NCI-H2196 (cell line): ENCODE results near the gene ATP6V1C2.

Experiments used
- DNase-seq: peaks from one replicate; lab custom pipeline; 2025; ENCODE audit not compliant: unreplicated experiment; lab: John Stamatoyannopoulos, UW

The ATP6V1C2 gene

GRCh38 chr2:10832203-10832936 is 110.9 kb downstream of the ATP6V1C2 start:
- DNase-seq = peak; percentile 85

DNA sequence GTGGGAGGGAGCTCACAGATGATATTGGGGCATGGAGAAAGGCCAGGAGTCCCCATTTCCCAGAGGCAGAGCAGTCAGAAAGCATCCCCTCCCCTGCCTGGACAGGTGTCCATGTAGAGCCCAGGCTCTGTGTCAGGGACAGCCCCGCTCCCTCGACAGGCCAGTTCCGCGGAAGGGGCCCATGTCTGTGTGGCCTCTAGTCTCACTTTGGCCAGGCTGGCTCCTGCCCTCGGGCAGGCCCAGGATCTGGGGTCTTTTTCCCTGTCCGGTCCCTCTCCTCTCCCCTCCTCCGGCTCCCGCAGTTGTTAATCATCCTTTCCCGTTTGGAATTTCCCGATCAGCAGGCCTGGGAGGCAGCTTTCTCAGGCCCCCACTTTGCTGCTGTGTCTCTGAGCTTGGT is 111.6 kb downstream of the ATP6V1C2 start:
- no peak for DNase-seq

DNA sequence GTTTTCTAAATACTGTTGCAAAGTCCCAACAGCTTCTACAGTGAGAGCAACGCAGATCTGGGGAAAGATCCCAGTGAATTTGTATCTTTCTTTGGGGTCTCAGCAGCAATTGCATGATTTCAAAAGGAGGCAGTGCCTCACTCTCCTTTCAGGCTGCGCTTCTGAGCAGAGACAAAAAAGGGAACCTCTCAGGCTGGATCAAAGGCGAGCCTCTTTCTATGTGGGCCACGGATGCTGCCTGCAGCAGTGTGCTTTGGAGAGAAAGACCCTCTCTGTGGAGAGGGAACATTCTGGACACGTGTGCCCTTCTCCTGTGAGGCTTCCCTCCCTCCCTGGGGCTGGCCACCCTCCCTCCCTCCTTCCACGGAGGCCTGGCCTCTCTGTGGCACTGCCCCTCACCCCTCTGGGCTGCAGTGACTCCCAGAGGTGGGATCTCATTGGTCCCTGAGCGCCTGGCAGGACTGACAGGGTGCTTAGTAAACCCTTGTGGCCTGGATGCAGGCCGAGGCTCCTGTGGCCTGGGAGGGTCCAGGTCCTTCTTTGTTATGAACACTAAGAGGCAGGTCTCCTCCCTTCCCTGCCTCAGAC is 112.7 kb downstream of the ATP6V1C2 start:
- DNase-seq = no peak
